NT2/D1 (cell line): Measurements from ENCODE around the gene USP31.

Experiments
- SUZ12 ChIP-seq: IDR thresholded peaks from 2 replicates; pipeline ENCODE4 v1.6.1; 2011; ENCODE audit not compliant: insufficient read length, insufficient read depth; ENCODE audit errors: extremely low read depth
- YY1 ChIP-seq: IDR thresholded peaks from 2 replicates; pipeline ENCODE4 v1.6.1; 2011; ENCODE audit not compliant: insufficient read length, insufficient read depth
- ZNF274 ChIP-seq: IDR thresholded peaks from 2 replicates; pipeline ENCODE4 v1.6.1; 2011; ENCODE audit warnings: mild to moderate bottlenecking, low read depth, low read length

DNA sequence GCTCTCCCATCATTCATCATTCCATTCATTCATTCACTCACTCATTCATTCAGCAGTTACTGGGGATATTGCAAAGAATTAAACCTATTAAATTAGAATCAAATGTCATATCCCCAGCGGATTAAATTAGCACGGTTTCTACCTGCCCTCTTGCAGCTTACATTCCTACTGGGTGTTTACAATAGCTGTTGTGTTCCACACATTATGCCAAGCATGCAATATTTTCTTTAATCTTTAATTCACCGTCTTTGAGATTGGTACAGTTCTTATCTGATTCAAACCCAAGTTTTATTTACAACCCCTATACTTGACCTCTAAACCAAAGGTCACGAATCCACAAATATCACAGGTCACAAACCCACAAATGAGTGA is 727 bp upstream of the USP31 start:
- no peak for TF ChIP-seq SUZ12
- no peak for TF ChIP-seq ZNF274
- no peak for TF ChIP-seq YY1
